ENCODE data around the gene CDX4.
"Not testable (repeated sequence)": the region's sequence is repeated elsewhere in the genome, so short reads cannot be mapped to it uniquely, and the experiment has no call there.

CDX4 gene

GRCh38 chrX:73446831-73447230, at the start of gene CDX4:
Gene CDX4, plus strand, starts transcription at chrX:73447053. Its CDS starts 201 bp downstream, at chrX:73447254.
- DNase-seq: no peak

DNA sequence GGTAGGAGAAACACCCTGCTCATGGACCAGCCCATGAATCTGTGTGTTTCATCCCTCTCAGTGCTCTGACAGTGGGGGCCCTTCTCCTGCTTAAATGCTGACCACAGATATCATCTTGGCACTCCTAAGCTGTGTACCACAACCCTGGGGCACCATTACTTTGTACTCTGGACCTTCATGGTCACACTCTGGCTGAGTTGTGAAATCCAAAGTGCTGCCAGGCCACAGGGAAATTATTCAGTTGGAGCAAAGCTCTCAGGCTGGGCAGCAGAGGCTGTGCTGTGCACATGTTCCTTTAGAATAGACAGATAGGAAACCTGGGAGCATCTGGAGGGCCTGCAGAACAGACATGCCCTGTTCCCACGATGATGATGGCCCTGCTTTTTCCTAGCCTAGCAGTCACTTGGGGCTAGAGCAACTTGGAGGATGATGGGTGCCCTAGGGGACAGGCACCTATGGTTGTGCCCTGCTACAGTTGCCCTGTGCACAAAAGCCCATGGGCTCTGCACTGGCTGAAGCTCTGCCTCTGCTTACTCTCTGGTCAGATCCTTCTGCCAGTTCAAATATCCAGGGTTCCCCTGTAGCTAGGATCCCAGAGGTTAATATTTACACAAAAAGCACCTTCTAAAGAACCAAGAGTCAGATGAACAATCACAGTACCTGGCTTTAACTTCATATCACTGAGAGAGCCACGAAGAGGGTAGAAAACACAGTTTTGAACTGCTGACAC, 48.5 kb upstream of the CDX4 start:
- DNase-seq: no peak

- no peak for DNase-seq
Observed at GRCh38 chrX:73400136-73400748, 46.6 kb upstream of the CDX4 start.

DNA sequence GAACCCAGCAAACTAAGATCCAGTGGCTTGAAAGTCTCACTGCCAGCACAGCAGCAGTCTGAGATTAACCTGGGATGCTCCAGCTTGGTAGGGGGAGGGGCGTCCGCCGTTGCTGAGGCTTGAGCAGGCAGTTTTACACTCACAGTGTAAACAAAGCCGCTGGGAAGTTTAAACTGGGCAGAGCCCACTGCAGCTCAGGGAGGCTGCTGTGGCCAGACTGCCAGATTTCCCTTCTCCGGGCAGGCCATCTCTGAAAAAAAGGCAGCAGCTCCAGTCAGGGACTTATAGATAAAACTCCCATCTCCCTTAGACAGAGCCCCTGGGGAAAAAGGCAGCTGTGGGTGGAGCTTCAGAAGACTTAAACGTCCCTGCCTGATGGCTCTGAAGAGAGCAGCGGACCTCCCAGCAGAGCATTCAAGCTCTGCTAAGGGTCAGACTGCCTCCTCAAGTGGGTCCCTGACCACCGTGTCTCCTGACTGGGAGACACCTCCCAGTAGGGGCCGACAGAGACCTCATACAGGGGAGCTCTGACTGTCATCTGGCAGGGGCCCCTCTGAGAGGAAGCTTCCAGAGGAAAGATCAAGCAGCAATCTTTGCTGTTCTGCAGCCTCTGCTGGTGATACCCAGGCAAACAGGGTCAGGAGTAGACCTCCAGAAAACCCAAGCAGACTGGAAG, 45.1 kb upstream of the CDX4 start:
- no peak for DNase-seq

DNA sequence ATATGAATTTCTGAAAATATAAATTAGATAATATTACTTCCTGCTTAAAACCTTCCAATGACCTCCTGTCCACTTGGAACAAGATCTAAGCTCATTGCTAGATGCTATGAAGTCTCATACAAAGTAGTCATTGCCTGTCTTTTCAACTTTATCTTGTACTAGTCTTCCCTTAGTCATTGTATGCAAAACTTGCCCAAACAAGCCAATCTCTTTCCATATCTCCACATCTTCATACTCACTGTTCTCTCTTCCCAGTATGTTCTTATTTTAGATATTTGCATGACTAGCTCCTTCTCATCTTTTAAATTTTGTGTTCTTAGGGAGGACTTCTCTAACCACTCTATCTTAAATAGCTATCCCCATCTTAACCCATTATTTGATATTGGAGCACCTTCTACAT, 33.9 kb upstream of the CDX4 start:
- no peak for DNase-seq

- DNase-seq: no peak
Observed at GRCh38 chrX:73447311-73447794, 500 bp downstream of the CDX4 start.

- no peak for DNase-seq
Observed at GRCh38 chrX:73448379-73448778, 1.5 kb downstream of the CDX4 start.

- no peak for DNase-seq
Observed at GRCh38 chrX:73455171-73455570, 8.3 kb downstream of the CDX4 start.

- DNase-seq: no peak
Observed at GRCh38 chrX:73457306-73457705, 10.5 kb downstream of the CDX4 start.

GRCh38 chrX:73468376-73468775, 21.5 kb downstream of the CDX4 start:
- no peak for DNase-seq

GRCh38 chrX:73478961-73479360, 32.1 kb downstream of the CDX4 start:
- DNase-seq: peak in 2 of 3 donors; percentile 0 to 18

GRCh38 chrX:73481521-73481920, 34.7 kb downstream of the CDX4 start:
- DNase-seq: no peak

GRCh38 chrX:73490661-73491060, 43.8 kb downstream of the CDX4 start:
- no peak for DNase-seq

DNA sequence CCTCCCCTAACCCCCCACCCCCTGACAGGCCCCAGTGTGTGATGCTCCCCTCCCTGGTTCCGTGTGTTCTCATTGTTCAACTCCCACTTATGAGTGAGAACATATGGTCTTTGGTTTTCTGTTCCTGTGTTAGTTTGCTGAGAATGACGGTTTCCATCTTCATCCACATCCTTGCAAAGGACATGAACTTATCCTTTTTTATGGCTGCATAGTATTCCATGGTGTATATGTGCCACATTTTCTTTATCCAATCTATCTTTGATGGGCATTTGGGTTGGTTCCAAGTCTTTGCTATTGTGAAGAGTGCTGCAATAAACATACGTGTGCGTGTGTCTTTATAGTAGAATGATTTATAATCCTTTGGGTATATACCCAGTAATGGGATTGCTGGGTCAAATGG, 45.3 kb downstream of the CDX4 start:
- DNase-seq: not testable (repeated sequence)

Measured in suppressor macrophage treated with lipopolysaccharide for 1 hour (primary cell).